Mucosa of gallbladder (tissue), 1 donor: Measurements from ENCODE around the gene OPTC. TPM values are rescaled to one million over a fixed set of nuclear protein-coding genes. Genes with fewer than 3 reads are reported as not detected.
"Not testable (repeated sequence)": the region's sequence is repeated elsewhere in the genome, so short reads cannot be mapped to it uniquely, and the experiment has no call there.

Experiments
- DNase-seq: peaks from one replicate; pipeline ENCODE4 v3.0.0-alpha.2; 2020; ENCODE audit warnings: low spot score
- total RNA-seq: library from RNA; stranded (reverse); gene quantifications from one replicate; pipeline ENCODE4 v1.2.1, GENCODE V29; 2021
- donor health status: DM: no; HTN: no; CAD: no.

The OPTC gene
- total RNA-seq, 1 donor from 2014 or later, result not detected

- no peak for DNase-seq
Measured at GRCh38 chr1:203516906-203517305, 23.0 kb downstream of the OPTC start.

GRCh38 chr1:203517426-203518110, 23.6 kb downstream of the OPTC start:
- no peak for DNase-seq

- DNase-seq, result not testable (repeated sequence)
Measured at GRCh38 chr1:203518139-203518538, 24.2 kb downstream of the OPTC start.

- DNase-seq, result no peak
Measured at GRCh38 chr1:203518541-203518940, 24.6 kb downstream of the OPTC start.

GRCh38 chr1:203519053-203519840, 25.3 kb downstream of the OPTC start:
- peak; percentile 87 for DNase-seq

GRCh38 chr1:203519896-203520295, 25.9 kb downstream of the OPTC start:
- DNase-seq, result no peak

GRCh38 chr1:203520315-203520714, 26.4 kb downstream of the OPTC start:
- no peak for DNase-seq

GRCh38 chr1:203521074-203521794, 27.3 kb downstream of the OPTC start:
- DNase-seq, result peak; percentile 72

- DNase-seq, result no peak
Measured at GRCh38 chr1:203521812-203522211, 27.9 kb downstream of the OPTC start.

GRCh38 chr1:203522237-203522636, 28.3 kb downstream of the OPTC start:
- DNase-seq, result no peak

GRCh38 chr1:203523667-203524066, 29.7 kb downstream of the OPTC start:
- no peak for DNase-seq

GRCh38 chr1:203524152-203524551, 30.2 kb downstream of the OPTC start:
- no peak for DNase-seq

- DNase-seq, result no peak
Measured at GRCh38 chr1:203524824-203525223, 30.9 kb downstream of the OPTC start.

- no peak for DNase-seq
Measured at GRCh38 chr1:203525685-203526084, 31.7 kb downstream of the OPTC start.

- DNase-seq, result no peak
Measured at GRCh38 chr1:203526130-203526529, 32.2 kb downstream of the OPTC start.

GRCh38 chr1:203526572-203526971, 32.6 kb downstream of the OPTC start:
- DNase-seq, result no peak

- DNase-seq, result no peak
Measured at GRCh38 chr1:203527013-203527412, 33.1 kb downstream of the OPTC start.

- no peak for DNase-seq
Measured at GRCh38 chr1:203528063-203528462, 34.1 kb downstream of the OPTC start.

- DNase-seq, result no peak
Measured at GRCh38 chr1:203528976-203529835, 35.3 kb downstream of the OPTC start.

GRCh38 chr1:203531063-203531462, 37.1 kb downstream of the OPTC start:
- DNase-seq, result no peak

GRCh38 chr1:203534012-203534411, 40.1 kb downstream of the OPTC start:
- DNase-seq, result no peak

GRCh38 chr1:203534526-203534925, 40.6 kb downstream of the OPTC start:
- DNase-seq, result peak; percentile 80
